H9 (cell line): Measurements from ENCODE around the gene PPARD. TPM values are rescaled to one million over a fixed set of nuclear protein-coding genes. Genes with fewer than 3 reads are reported as not detected.
A peak's percentile ranks its signal among the peaks of the same experiment; 100 is the strongest.

ENCODE experiments used
- DNase-seq: peaks from one replicate; pipeline ENCODE4 v3.0.0-alpha.2; 2017
- H2AFZ ChIP-seq: one replicate; pipeline ENCODE4 v1.6.1; 2013; ENCODE audit warnings: mild to moderate bottlenecking, low read length, control low read depth, moderate library complexity
- H2AK5ac ChIP-seq: 2 replicates; pipeline ENCODE4 v1.6.1; 2013; ENCODE audit warnings: low read length, control low read depth, mixed read lengths; ENCODE audit not compliant: insufficient read length
- H2BK120ac ChIP-seq: one replicate; pipeline ENCODE4 v1.6.1; 2013; ENCODE audit warnings: low read depth, mild to moderate bottlenecking, low read length, control low read depth, inconsistent platforms; ENCODE audit not compliant: poor library complexity, severe bottlenecking
- H2BK12ac ChIP-seq: 2 replicates; pipeline ENCODE4 v1.6.1; 2013; ENCODE audit warnings: low read length, control low read depth, mixed read lengths, low read depth; ENCODE audit not compliant: insufficient read length
- H2BK15ac ChIP-seq: 2 replicates; pipeline ENCODE4 v1.6.1; 2013; ENCODE audit warnings: low read depth, low read length, control low read depth
- H2BK20ac ChIP-seq: one replicate; pipeline ENCODE4 v1.6.1; 2013; ENCODE audit warnings: low read depth, mild to moderate bottlenecking, low read length, control low read depth, inconsistent platforms; ENCODE audit not compliant: poor library complexity, severe bottlenecking
- H2BK5ac ChIP-seq: 2 replicates; pipeline ENCODE4 v1.6.1; 2013; ENCODE audit warnings: low read length, control low read depth, mixed read lengths; ENCODE audit not compliant: insufficient read length
- H3K14ac ChIP-seq: 2 replicates; pipeline ENCODE4 v1.6.1; 2013; ENCODE audit warnings: low read length, control low read depth; ENCODE audit not compliant: insufficient read depth
- H3K18ac ChIP-seq: 2 replicates; pipeline ENCODE4 v1.6.1; 2013; ENCODE audit warnings: low read depth, mild to moderate bottlenecking, mixed read lengths, low read length, control low read depth; ENCODE audit not compliant: insufficient read length
- H3K23ac ChIP-seq: 2 replicates; pipeline ENCODE4 v1.6.1; 2013; ENCODE audit warnings: low read length, control low read depth, mixed read lengths, low read depth; ENCODE audit not compliant: insufficient read length
- H3K23me2 ChIP-seq: 2 replicates; pipeline ENCODE4 v1.6.1; 2013; ENCODE audit warnings: low read depth, mild to moderate bottlenecking, mixed read lengths, low read length, control low read depth; ENCODE audit not compliant: insufficient read length, poor library complexity, severe bottlenecking
- H3K27ac ChIP-seq: 2 replicates; pipeline ENCODE4 v1.5.1; 2013; ENCODE audit warnings: low read length, control low read depth, mixed read lengths, low read depth; ENCODE audit not compliant: insufficient read length
- H3K27me3 ChIP-seq: 2 replicates; pipeline ENCODE4 v1.6.1; 2013; ENCODE audit warnings: low read length, control low read depth, inconsistent platforms; ENCODE audit not compliant: insufficient read depth
- H3K4ac ChIP-seq: 2 replicates; pipeline ENCODE4 v1.6.1; 2013; ENCODE audit warnings: low read depth, mild to moderate bottlenecking, control low read depth, inconsistent platforms, low read length, moderate library complexity
- H3K4me1 ChIP-seq: 2 replicates; pipeline ENCODE4 v1.6.1; 2013; ENCODE audit warnings: low read length, control low read depth, inconsistent platforms; ENCODE audit not compliant: insufficient read depth
- H3K4me2 ChIP-seq: 2 replicates; pipeline ENCODE4 v1.6.1; 2013; ENCODE audit warnings: low read length, control low read depth, mixed read lengths; ENCODE audit not compliant: insufficient read length, insufficient read depth
- H3K56ac ChIP-seq: 2 replicates; pipeline ENCODE4 v1.6.1; 2013; ENCODE audit warnings: low read depth, mild to moderate bottlenecking, mixed read lengths, low read length, control low read depth; ENCODE audit not compliant: insufficient read length
- H3K79me1 ChIP-seq: 2 replicates; pipeline ENCODE4 v1.6.1; 2013; ENCODE audit warnings: low read depth, mild to moderate bottlenecking, moderate library complexity, low read length, control low read depth, inconsistent platforms; ENCODE audit not compliant: insufficient read depth, poor library complexity, severe bottlenecking
- H3K79me2 ChIP-seq: 2 replicates; pipeline ENCODE4 v1.6.1; 2013; ENCODE audit warnings: low read length, control low read depth, inconsistent platforms; ENCODE audit not compliant: insufficient read depth
- H3K9ac ChIP-seq: 2 replicates; pipeline ENCODE4 v1.6.1; 2013; ENCODE audit warnings: low read length, control low read depth, mixed read lengths; ENCODE audit not compliant: insufficient read length; ENCODE audit errors: extremely low read depth
- H3K9me3 ChIP-seq: one replicate; pipeline ENCODE4 v1.6.1; 2013; ENCODE audit warnings: low read depth, low read length, inconsistent platforms; ENCODE audit not compliant: control insufficient read depth
- H3T11ph ChIP-seq: one replicate; pipeline ENCODE4 v1.6.1; 2013; ENCODE audit warnings: mild to moderate bottlenecking, low read length, control low read depth, inconsistent platforms
- H4K20me1 ChIP-seq: one replicate; pipeline ENCODE4 v1.6.1; 2013; ENCODE audit not compliant: control insufficient read depth, insufficient read length, insufficient read depth
- H4K5ac ChIP-seq: 2 replicates; pipeline ENCODE4 v1.6.1; 2013; ENCODE audit warnings: low read depth, mild to moderate bottlenecking, mixed read lengths, low read length, control low read depth; ENCODE audit not compliant: insufficient read length
- H4K8ac ChIP-seq: replicated peaks from 2 replicates; pipeline ENCODE4 v1.6.1; 2013; ENCODE audit warnings: low read length, control low read depth, mixed read lengths, low read depth; ENCODE audit not compliant: insufficient read length
- H4K91ac ChIP-seq: 2 replicates; pipeline ENCODE4 v1.6.1; 2013; ENCODE audit warnings: low read depth, mild to moderate bottlenecking, moderate library complexity, mixed read lengths, low read length, control low read depth; ENCODE audit not compliant: insufficient read length
- H3K27ac Mint-ChIP-seq, 3 experiments: 2 replicates in 2 of 3; 3 replicates in 1 of 3; pipeline ENCODE4 v1.8.0; 2020 to 2021; ENCODE audit warnings: mixed read lengths in 3 of 3, mild to moderate bottlenecking in 1 of 3, moderate library complexity in 1 of 3
- H3K27me3 Mint-ChIP-seq: 2 replicates; pipeline ENCODE4 v1.8.0; 2021; ENCODE audit warnings: low read depth, mild to moderate bottlenecking, moderate library complexity, mixed read lengths
- H3K36me3 Mint-ChIP-seq, 3 experiments: 2 replicates in 2 of 3; 3 replicates in 1 of 3; pipeline ENCODE4 v1.8.0; 2020 to 2021; ENCODE audit warnings: low read depth in 3 of 3, mixed read lengths in 3 of 3; ENCODE audit not compliant: insufficient read depth in 1 of 3
- H3K4me1 Mint-ChIP-seq, 2 experiments: 2 replicates each; pipeline ENCODE4 v1.8.0; 2020; ENCODE audit warnings: mixed read lengths in 2 of 2
- H3K4me3 Mint-ChIP-seq, 2 experiments: 2 replicates in 1 of 2; 3 replicates in 1 of 2; pipeline ENCODE4 v1.8.0; 2020 to 2021; ENCODE audit warnings: mild to moderate bottlenecking in 2 of 2, mixed read lengths in 2 of 2, moderate library complexity in 1 of 2
- H3K9me3 Mint-ChIP-seq, 2 experiments: 2 replicates in 1 of 2; 3 replicates in 1 of 2; pipeline ENCODE4 v1.8.0; 2020; ENCODE audit warnings: mild to moderate bottlenecking in 2 of 2, mixed read lengths in 2 of 2, moderate library complexity in 1 of 2
- CTCF ChIP-seq: fragments of 200-600 bp; sonication (generic); conservative IDR thresholded peaks from 3 replicates; pipeline ENCODE4 v1.8.0; 2021; ENCODE audit warnings: antibody characterized with exemption, mild to moderate bottlenecking
- WGBS: extraction: QIAGEN DNeasy Blood & Tissue Kit; methylation state at CpG from one replicate; pipeline ENCODE4 v1.1.7; 2013; ENCODE audit warnings: missing lambda C conversion rate, low lambda C conversion rate, mixed read lengths; ENCODE audit not compliant: insufficient read length; ENCODE audit errors: extremely low coverage; 5-methylcytosine and 5-hydroxymethylcytosine counted together
- total RNA-seq: library from RNA; stranded (reverse); gene quantifications from 2 replicates; pipeline ENCODE4 v1.2.1, GENCODE V29; 2021

The PPARD gene
- total RNA-seq, 1 experiment from 2014 or later, result 11.7 TPM

DNA sequence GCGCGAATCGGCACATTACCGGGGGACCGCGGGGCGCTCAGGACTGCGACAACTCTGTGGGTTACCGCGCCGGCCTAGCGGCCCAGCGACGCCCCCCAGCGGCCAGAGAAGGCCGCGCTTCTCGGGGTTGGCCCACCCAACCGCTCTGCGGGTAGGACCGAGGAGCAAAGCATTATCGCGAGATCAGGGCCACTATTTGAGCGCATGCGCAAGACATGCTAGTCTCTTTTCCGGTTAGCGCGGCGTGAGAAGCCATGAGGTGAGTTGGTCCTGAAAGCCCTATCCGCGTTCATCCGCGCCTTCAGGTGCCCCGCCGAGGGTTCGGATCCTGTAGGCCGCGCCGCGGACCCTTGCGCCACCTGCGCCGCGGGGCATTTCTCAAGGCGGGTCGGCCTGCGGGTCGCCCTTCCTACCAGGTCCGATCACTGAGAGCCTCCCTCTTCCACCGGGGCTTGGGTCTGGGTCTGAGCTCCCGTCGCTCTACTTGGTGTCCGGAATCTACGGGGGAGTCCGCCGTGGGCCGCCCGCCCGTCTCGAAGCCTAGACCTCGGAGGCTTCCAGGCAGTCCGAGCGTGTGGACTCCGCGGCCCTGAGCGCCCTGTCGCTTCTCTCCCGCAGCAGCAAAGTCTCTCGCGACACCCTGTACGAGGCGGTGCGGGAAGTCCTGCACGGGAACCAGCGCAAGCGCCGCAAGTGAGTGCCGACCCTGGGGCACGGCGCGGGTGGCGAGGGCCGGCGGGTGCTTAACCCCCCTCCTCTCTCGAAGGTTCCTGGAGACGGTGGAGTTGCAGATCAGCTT is 126.0 kb downstream of the PPARD start, which contains the start of gene RPL10A:
Gene RPL10A (plus strand): TSS at position 221 of the 799 bp plus-strand sequence. CDS start 34 bp downstream, at position 255.
- Histone ChIP-seq H2BK120ac (no peak within 1 kb of the TSS), H3K27me3 (no peaks in the 10 kb centered on the region), H2BK20ac (no peak within 1 kb of the TSS), H3K27ac (peak within 1 kb of the TSS; percentile 6), H3T11ph (no peak within 1 kb of the TSS), H4K5ac (peak within 1 kb of the TSS; percentile 18), H3K9me3 (no peaks in the 10 kb centered on the region), H4K91ac (no peak within 1 kb of the TSS), H3K4ac (peak within 1 kb of the TSS; percentile 73; the same call in 1 of the 2 replicates), H2BK15ac (0 out of 2 replicates have a peak within 1 kb of the TSS, but pooled peaks have one; percentile 5), H3K18ac (peak within 1 kb of the TSS; percentile 95), H3K4me2 (peak within 1 kb of the TSS; percentile 95), H3K4me1 (peaks cover 3% of the 10 kb centered on the region; the same call in 1 of the 2 replicates), H2AK5ac (no peak within 1 kb of the TSS), H2AFZ (no peak within 1 kb of the TSS), H2BK12ac (no peak within 1 kb of the TSS), H2BK5ac (peak within 1 kb of the TSS; percentile 21), H3K14ac (peak within 1 kb of the TSS; percentile 94), H4K8ac (no peak within 1 kb of the TSS), H3K56ac (no peak within 1 kb of the TSS), H3K23me2 (peaks cover 15% of the 10 kb centered on the region), H3K23ac (no peak within 1 kb of the TSS), H3K79me1 (peaks cover 3% of the 10 kb centered on the region), H4K20me1 (no peaks in the 10 kb centered on the region), H3K79me2 (peaks cover 19% of the 10 kb centered on the region; the same call in 1 of the 2 replicates), H3K9ac (peak within 1 kb of the TSS; percentile 93)
- TF ChIP-seq CTCF, result peak; percentile 99
- H3K27me3 Mint-ChIP-seq, result peaks cover 6% of the 10 kb centered on the region
- peak within 1 kb of the TSS; percentile 93 to 99 (median 98) for H3K27ac Mint-ChIP-seq
- WGBS, result no CpG with 5 or more reads among the region's 86 CpGs
- peaks cover 28 to 39% of the 10 kb centered on the region in 2 experiments for H3K4me1 Mint-ChIP-seq
- peak; percentile 95 for DNase-seq
- H3K4me3 Mint-ChIP-seq, result peak within 1 kb of the TSS; percentile 91 to 98
- H3K36me3 Mint-ChIP-seq, result peaks cover 41 to 79% (median 76%) of the 10 kb centered on the region in 3 experiments
- H3K9me3 Mint-ChIP-seq, result peaks cover 6 to 7% of the 10 kb centered on the region in 2 experiments; a peak in 4 of 5 replicates
